Activated naive CD4-positive, alpha-beta T cell treated with anti-CD3 and anti-CD28 coated beads, Interleukin-2, amount 50 U/mL, for 72 hours (primary cell): ENCODE data around the gene EFEMP2. TPM values are rescaled to one million over a fixed set of nuclear protein-coding genes. Genes with fewer than 3 reads are reported as not detected.
"Not testable (repeated sequence)": the region's sequence is repeated elsewhere in the genome, so short reads cannot be mapped to it uniquely, and the experiment has no call there.

ENCODE experiments used
- ATAC-seq, 2 donors: fragments of 150-1000 bp; cut with Tn5 transposase; 2 replicates each; pipeline ENCODE4 v1.10.0; 2021; ENCODE audit warnings: mild to moderate bottlenecking in 2 of 2, moderate library complexity in 2 of 2
- DNase-seq, 2 donors: peaks; one replicate each; pipeline ENCODE4 v3.0.0; 2021 to 2022; ENCODE audit warnings: low spot score in 2 of 2
- H3K27ac Mint-ChIP-seq, 2 donors: one replicate each; pipeline ENCODE4 v1.8.0; 2022; ENCODE audit warnings: mild to moderate bottlenecking in 2 of 2, mixed read lengths in 2 of 2
- H3K36me3 Mint-ChIP-seq, 2 donors: one replicate each; pipeline ENCODE4 v1.8.0; 2022; ENCODE audit warnings: mixed read lengths in 2 of 2
- H3K9me3 Mint-ChIP-seq, 2 donors: one replicate each; pipeline ENCODE4 v1.8.0; 2022; ENCODE audit warnings: mixed read lengths in 2 of 2
- total RNA-seq, 2 donors: library from RNA; stranded (reverse); gene quantifications; one replicate each; pipeline ENCODE4 v1.2.3, GENCODE V29; 2022

EFEMP2 gene
- total RNA-seq, 2 donors from 2014 or later, result 15.2 to 41.8 TPM

- H3K36me3 Mint-ChIP-seq, result peaks cover 44 to 61% of the 10 kb centered on the region in 2 donors
- no peaks in the 10 kb centered on the region for H3K9me3 Mint-ChIP-seq
- H3K27ac Mint-ChIP-seq, result peak overlapping the region; percentile 53 to 97
Observed at GRCh38 chr11:65854852-65855837, 17.5 kb downstream of the EFEMP2 start.

DNA sequence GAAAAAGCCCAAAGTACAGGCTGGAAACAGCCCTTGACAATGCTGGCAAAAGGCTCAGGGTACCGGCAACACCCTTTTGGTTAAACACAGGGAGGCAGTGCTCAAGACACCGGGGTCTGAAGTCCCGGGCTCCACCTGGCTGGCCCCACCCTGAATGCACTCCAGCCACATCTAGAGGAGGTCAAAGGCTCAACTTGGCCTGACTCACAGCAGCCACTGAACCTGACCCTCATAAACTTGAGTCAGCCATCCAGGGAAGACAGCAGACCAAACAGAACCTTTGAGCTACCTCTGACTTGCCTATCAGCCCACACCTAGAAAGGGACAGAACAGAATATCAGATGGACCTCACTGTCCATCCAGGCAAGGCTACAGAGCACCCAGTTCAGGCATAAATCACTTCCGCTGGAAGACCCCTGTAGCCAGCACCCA is 18.4 kb downstream of the EFEMP2 start:
- peak overlapping the region; percentile 53 to 93 for H3K27ac Mint-ChIP-seq
- H3K9me3 Mint-ChIP-seq, result no peaks in the 10 kb centered on the region
- peaks cover 41 to 56% of the 10 kb centered on the region in 2 donors for H3K36me3 Mint-ChIP-seq
- ATAC-seq (no peak), DNase-seq (peak in 1 of 2 donors; percentile 48)

More at GRCh38 chr11:65854852-65855837, 17.5 kb downstream of the EFEMP2 start:
- DNase-seq (peak in 1 of 2 donors; percentile 53), ATAC-seq (no peak)

DNA sequence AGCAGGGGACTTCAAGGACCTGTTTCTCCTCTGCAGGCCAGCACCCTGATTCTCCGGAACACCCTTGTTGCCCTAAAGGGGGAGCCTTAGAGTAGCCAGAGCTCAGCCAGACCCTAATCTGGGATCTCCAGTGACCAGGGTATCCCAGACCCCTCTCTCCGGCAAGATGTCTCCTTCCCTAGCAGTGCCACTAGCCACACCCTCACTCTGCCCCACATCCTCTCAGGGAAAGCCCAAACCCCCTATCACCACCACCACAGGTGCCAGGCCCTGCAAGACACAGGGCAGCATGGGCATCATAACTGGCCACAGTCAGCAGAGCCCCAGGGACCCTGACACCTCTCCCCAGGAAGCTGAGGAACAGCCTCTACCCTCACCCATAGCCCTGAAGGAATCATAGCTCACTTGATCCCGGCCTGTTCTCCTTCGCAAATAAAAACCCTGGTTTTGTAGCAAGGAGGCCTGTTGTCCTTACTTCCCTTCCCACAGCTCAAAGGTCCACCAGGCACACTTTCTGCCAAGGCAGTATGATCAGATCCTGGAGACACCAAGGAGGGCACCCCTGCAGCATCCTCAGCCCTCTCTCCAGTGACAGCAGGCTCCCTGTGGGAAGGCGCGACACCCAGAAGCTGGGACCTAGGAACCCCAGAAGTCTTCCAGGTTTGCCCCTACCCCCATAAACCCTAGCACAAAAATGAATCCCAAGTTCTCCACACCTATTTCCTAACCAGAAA is 19.2 kb downstream of the EFEMP2 start:
- peak in 1 of 2 donors; percentile 54 for DNase-seq
- Mint-ChIP-seq H3K9me3 (no peaks in the 10 kb centered on the region), H3K27ac (peak overlapping the region; percentile 18 to 93), H3K36me3 (peaks cover 37 to 55% of the 10 kb centered on the region in 2 donors)
- no peak for ATAC-seq

DNA sequence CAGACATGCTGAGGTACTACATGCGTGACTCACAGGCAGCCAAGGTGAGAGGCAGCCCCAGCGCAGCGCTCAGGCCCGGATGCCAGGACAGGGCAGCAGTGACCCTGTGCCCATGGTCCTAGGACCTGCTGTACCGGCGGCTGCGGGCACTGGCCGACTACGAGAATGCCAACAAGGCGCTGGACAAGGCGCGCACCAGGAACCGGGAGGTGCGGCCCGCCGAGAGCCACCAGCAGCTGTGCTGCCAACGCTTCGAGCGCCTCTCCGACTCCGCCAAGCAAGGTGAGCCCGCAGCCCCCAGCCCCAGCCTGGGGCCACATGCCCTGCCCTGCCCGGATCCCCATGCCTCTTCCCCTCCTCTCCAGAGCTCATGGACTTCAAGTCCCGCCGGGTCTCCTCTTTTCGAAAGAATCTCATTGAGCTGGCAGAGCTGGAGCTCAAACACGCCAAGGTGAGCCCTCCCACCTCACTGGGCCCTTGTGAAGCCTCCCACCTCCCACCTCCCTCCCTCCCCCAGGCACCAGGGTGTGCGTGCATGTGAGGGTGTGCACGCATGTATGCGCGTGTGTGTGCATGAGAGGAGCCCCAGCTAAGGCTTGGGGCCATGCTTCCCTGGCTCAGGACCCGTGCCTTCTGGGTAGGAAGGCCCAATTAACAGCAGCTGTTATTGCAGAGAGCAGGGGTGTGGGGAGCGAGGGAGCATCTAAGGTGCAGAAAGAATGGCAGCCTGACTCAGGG is 19.9 kb downstream of the EFEMP2 start:
- ATAC-seq, result no peak
- peak in 1 of 2 donors; percentile 53 for DNase-seq
- peaks cover 34 to 50% of the 10 kb centered on the region in 2 donors for H3K36me3 Mint-ChIP-seq
- H3K27ac Mint-ChIP-seq, result peak overlapping the region in 1 of 2 donors; percentile 92
- H3K9me3 Mint-ChIP-seq, result no peaks in the 10 kb centered on the region

- H3K36me3 Mint-ChIP-seq, result peaks cover 32 to 49% of the 10 kb centered on the region in 2 donors
- no peaks in the 10 kb centered on the region for H3K9me3 Mint-ChIP-seq
- ATAC-seq (peak; percentile 1 to 17), DNase-seq (peak in 1 of 2 donors; percentile 53)
- H3K27ac Mint-ChIP-seq, result peak overlapping the region in 1 of 2 donors; percentile 92
Observed at GRCh38 chr11:65851811-65852507, 20.6 kb downstream of the EFEMP2 start.

GRCh38 chr11:65851083-65851579 is 21.5 kb downstream of the EFEMP2 start:
- Mint-ChIP-seq H3K27ac (peak overlapping the region in 1 of 2 donors; percentile 9), H3K9me3 (no peaks in the 10 kb centered on the region), H3K36me3 (peaks cover 23 to 40% of the 10 kb centered on the region in 2 donors)
- peak; percentile 12 to 64 for ATAC-seq
- DNase-seq, result peak in 1 of 2 donors; percentile 57

GRCh38 chr11:65850217-65851082 is 22.1 kb downstream of the EFEMP2 start:
- H3K27ac Mint-ChIP-seq, result peak overlapping the region in 1 of 2 donors; percentile 74
- no peaks in the 10 kb centered on the region for H3K9me3 Mint-ChIP-seq
- DNase-seq (peak in 1 of 2 donors; percentile 54), ATAC-seq (peak in 1 of 2 donors; percentile 11)
- peaks cover 19 to 34% of the 10 kb centered on the region in 2 donors for H3K36me3 Mint-ChIP-seq

DNA sequence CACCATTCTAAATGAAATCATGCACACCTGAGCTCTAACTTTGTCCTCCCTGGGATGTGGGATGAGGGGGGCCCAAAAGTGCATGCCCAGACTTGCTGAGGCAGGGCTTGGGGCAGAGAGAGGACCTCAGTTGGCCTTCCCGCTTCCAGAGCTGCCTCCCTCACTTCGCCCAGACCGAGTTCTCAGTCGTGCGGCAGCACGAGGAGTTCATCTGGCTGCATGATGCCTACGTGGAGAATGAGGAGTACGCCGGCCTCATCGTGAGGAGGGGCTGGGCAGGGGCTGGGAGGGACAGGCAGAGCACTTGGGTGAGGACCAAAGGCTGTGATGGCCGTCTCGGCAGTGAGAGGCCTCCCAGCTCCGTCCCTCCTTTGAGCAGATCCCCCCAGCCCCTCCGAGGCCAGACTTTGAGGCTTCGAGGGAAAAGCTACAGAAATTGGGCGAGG is 22.8 kb downstream of the EFEMP2 start:
- peak in 1 of 2 donors; percentile 49 for DNase-seq
- H3K27ac Mint-ChIP-seq, result peak overlapping the region in 1 of 2 donors; percentile 74
- peak in 1 of 2 donors; percentile 3 for ATAC-seq
- H3K36me3 Mint-ChIP-seq, result peaks cover 17 to 30% of the 10 kb centered on the region in 2 donors
- H3K9me3 Mint-ChIP-seq, result no peaks in the 10 kb centered on the region

GRCh38 chr11:65849366-65849765 is 23.2 kb downstream of the EFEMP2 start:
- peak in 1 of 2 donors; percentile 16 for ATAC-seq
- Mint-ChIP-seq H3K9me3 (no peaks in the 10 kb centered on the region), H3K36me3 (peaks cover 12 to 26% of the 10 kb centered on the region in 2 donors), H3K27ac (peak overlapping the region in 1 of 2 donors; percentile 74)
- peak in 1 of 2 donors; percentile 50 for DNase-seq

DNA sequence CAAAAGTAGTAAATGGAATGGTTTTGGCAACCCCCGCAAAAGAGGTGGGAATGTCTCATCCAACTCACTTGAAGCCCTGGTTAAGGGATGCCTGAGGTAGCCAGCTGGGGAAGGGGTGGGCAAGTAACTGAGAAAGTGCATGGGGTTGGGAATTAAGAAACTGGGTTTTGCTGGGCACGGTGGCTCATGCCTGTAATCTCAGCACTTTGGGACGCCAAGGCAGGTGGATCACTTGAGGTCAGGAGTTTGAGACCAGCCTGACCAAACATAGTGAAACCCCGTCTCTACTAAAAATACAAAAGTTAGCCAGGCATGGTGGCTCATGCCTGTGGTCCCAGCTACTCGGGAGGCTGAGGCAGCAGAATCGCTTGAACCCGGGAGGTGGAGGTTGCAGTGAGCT is 23.9 kb downstream of the EFEMP2 start:
- peak in 1 of 2 donors; percentile 51 for DNase-seq
- H3K9me3 Mint-ChIP-seq, H3K27ac Mint-ChIP-seq, ATAC-seq: not testable (repeated sequence)
- peaks cover 6 to 19% of the 10 kb centered on the region in 2 donors for H3K36me3 Mint-ChIP-seq

DNA sequence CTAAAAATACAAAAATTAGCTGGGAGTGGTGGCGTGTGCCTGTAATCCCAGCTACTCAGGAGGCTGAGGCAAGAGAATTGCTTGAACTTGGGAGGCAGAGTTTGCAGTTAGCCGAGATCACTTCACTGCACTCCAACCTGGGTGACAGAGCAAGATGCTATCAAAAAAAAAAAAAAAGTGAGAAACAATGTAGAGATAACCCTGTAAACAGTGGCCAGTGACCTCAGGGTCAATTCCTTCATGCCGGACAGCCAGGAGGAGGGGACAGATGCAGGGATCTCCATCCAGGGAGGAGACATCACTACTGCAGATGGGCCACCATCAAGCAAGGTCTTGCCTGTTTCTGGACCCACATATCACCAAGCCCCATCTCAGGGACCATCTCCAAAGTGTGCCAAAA is 24.9 kb downstream of the EFEMP2 start:
- ATAC-seq (no peak), DNase-seq (no peak)
- no peak overlapping the region for H3K27ac Mint-ChIP-seq
- no peaks in the 10 kb centered on the region for H3K9me3 Mint-ChIP-seq
- peaks cover 0 to 13% of the 10 kb centered on the region in 2 donors for H3K36me3 Mint-ChIP-seq

GRCh38 chr11:65844231-65844872 is 28.2 kb downstream of the EFEMP2 start:
- DNase-seq (no peak), ATAC-seq (no peak)
- Mint-ChIP-seq H3K27ac (no peak overlapping the region), H3K9me3 (no peaks in the 10 kb centered on the region), H3K36me3 (no peaks in the 10 kb centered on the region)

- ATAC-seq (no peak), DNase-seq (no peak)
- Mint-ChIP-seq H3K36me3 (no peaks in the 10 kb centered on the region), H3K9me3 (no peaks in the 10 kb centered on the region), H3K27ac (no peak overlapping the region)
Observed at GRCh38 chr11:65843811-65844210, 28.8 kb downstream of the EFEMP2 start.

DNA sequence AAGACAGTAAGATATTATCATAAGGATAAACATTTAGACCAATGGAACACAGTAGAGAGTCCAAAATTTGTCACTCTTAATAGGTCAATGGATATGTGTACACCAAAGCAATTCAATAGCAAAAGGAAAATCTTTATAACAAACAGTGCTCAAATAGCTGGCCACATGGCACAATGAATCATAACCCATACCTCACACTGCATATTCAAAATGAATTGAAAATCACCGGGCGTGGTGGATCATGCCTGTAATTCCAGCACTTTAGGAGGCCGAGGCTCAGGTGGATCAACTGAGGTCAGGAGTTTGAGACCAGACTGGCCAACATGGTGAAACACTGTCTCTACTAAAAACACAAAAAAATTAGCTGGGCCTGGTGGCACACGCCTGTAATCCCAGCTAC is 30.5 kb downstream of the EFEMP2 start:
- H3K27ac Mint-ChIP-seq, result no peak overlapping the region
- no peaks in the 10 kb centered on the region for H3K9me3 Mint-ChIP-seq
- no peaks in the 10 kb centered on the region for H3K36me3 Mint-ChIP-seq
- ATAC-seq (no peak), DNase-seq (no peak)
